Measurements from ENCODE around the gene PEX11B.
A peak's percentile ranks its signal among the peaks of the same experiment; 100 is the strongest.

The PEX11B gene

DNA sequence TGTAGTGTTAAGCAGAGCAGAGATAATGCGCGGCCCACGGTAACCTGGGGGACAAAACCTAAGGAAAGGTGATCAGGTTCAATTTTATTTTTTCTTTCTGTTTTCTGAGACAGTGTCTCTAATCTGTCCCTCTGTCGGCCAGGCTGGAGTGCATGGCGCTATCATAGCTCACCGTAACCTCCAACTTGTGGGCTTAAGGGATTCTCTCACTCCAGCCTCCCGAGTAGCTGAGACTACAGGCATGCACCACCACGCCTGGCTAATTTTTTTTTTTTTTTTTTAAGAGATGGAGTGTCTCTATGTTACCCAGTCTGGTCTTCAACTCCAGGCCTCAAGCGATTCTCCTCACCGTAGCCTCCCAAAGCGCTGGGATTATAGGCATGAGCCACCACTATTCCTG lies 32.1 kb downstream of the PEX11B start:
- DNase-seq: peak in 1 of 2 experiments; percentile 23

DNA sequence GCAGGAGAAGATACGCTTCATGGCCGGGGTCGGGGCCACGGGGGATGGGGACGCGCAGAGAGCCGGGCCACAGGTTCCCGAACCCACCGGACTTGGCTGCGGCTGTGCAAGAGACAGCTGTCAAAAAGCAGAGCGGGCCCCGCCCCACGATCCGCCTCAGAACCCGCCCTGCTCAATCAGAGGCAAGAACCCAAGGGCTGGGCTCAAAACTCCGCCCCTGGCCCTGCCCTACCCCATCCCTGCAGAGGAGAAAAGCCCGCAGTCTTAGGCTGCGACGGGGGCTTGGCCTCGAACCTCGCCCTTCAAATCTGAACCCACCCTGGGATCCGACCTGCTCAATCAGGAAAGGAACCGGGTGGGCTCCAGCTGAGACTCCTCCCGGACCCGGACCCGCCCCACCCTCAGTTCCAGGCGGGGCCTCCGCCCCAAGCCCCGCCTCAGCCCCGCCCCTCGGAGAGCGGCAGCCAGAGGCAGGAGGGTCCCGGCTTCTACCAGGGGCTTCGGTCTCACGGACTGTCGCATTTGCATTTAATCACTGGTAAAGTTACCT lies 32.7 kb downstream of the PEX11B start, which contains the start of gene ANKRD35:
Gene ANKRD35, minus strand, starts transcription at position 129 of the 550 bp plus-strand sequence. Its CDS starts 108 bp downstream, at position 21.
- TF ChIP-seq POLR2A (IDR thresholded peaks at IDR 0.05; ENCODE audit: low read length) (no peak), GATA1 (IDR thresholded peaks at IDR 0.05; ENCODE audit: low read depth, low read length) (no peak)
- peak; percentile 82 to 84 for DNase-seq

More for the DNA sequence above, 32.1 kb downstream of the PEX11B start:
- TF ChIP-seq GATA1 (IDR thresholded peaks at IDR 0.05; ENCODE audit: low read depth, low read length) (no peak), POLR2A (IDR thresholded peaks at IDR 0.05; ENCODE audit: low read length) (no peak)

DNA sequence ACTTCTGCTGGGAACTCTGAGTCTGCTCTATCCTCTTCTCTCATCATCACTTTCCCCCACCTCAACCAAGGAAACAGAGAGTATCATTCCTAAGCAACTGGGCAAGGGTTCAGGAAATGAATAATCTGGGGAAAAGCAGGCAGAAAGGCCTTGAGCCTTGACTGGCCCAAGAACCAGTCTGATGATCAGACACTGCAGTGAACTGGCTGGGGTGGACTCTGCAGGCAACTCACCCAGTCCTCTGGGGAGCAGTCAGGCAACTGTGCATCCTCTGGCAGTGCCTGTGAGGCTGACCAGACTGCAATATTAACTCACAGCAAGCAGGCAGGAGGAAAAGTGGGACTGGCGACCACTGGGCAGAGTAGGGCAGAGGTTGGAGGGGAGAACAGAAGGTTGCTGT lies 33.8 kb downstream of the PEX11B start:
- no peak for DNase-seq
- TF ChIP-seq POLR2A (IDR thresholded peaks at IDR 0.05; ENCODE audit: low read length) (no peak), GATA1 (IDR thresholded peaks at IDR 0.05; ENCODE audit: low read depth, low read length) (no peak)

DNA sequence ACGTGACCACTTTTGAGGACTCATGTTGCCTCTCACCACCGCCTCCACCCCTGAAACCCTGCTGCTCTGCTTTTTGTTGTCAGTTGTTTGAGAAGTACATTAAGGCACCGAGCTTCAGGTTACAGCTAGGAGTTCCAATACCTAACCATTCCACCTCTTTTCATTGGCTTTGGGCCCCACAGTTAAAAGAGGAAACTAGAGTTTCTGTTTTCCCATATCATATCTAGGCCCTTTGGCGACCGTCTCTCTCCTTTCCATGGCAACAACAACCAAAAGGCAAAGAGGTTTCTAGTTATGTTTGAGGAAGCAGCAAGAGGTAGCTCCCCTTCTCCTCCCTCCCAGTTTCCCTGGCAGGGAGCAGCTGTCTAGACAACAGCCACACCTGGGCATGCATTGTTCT lies 38.7 kb downstream of the PEX11B start:
- TF ChIP-seq POLR2A (IDR thresholded peaks at IDR 0.05; ENCODE audit: low read length) (no peak), GATA1 (IDR thresholded peaks at IDR 0.05; ENCODE audit: low read depth, low read length) (no peak)
- DNase-seq: no peak

DNA sequence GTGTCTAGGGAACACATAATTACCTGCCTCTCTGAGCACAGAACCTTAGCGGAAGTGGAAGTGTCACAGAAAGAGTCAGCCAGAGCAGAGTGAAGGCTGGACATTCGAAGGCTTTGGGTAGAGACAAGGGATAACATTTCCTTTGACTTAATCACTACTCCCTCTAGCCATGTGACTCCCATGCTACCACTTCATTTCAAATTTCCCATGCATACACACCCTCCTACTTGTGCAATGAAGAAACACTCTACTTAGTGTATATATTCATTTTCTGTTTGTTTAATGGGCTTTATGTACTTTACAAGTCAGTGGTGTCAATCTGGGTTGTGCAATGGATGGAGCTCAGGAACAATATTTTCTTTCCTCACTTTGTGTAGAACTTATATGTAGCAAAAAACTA lies 39.8 kb downstream of the PEX11B start:
- TF ChIP-seq POLR2A (IDR thresholded peaks at IDR 0.05; ENCODE audit: low read length): no peak
- no peak for DNase-seq

DNA sequence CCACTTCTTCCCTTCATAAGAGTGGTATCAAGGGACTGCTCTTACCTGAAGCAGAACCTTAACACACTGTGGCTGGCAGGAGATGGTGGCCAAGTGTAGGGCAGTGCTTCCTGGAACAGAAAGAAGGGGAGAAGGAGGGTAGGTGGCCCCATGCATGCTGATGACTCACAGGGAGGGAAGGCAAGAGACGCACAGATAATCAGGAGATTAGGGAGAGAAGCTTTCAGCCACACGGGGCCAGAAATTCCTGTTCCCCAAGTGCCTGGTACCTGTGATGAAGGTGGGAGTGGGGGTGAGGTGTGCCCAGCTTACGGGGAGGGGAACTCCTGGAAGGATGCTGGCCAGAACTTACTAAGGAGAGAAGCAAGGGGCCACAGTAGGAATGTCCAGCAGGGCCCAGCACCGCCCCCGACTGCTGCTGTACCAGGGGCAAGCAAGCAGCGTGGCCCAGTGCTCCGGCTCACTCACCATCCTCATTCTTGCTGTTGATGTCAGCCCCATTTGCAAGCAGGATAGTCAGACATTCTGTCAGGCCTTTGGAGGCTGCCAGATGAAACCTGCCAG lies 40.5 kb downstream of the PEX11B start:
- DNase-seq: peak; percentile 46 to 64
- TF ChIP-seq GATA1 (IDR thresholded peaks at IDR 0.05; ENCODE audit: low read depth, low read length) (no peak), POLR2A (IDR thresholded peaks at IDR 0.05; ENCODE audit: low read length) (no peak)

DNA sequence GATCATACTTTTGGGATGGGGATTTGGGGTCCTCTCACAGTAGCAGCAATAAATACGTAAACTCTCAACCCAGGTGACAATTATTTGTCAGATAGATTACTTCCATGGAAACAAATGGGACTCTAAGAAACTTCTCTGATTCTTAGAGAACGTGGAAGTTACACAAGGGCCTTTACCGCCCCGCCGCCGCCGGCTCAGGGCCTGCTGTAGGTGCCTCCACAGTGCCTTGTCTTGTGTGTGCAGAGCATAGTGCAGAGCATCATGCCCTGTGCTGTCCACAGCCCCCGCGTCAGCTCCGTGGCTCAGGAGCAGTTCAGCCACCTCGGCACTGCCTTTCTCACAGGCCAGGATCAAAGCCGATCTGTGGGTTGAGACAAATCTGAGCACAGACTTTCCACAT lies 43.9 kb downstream of the PEX11B start:
- no peak for TF ChIP-seq GATA1 (IDR thresholded peaks at IDR 0.05; ENCODE audit: low read depth, low read length)
- TF ChIP-seq POLR2A (IDR thresholded peaks at IDR 0.05; ENCODE audit: low read length): no peak
- DNase-seq: no peak

DNA sequence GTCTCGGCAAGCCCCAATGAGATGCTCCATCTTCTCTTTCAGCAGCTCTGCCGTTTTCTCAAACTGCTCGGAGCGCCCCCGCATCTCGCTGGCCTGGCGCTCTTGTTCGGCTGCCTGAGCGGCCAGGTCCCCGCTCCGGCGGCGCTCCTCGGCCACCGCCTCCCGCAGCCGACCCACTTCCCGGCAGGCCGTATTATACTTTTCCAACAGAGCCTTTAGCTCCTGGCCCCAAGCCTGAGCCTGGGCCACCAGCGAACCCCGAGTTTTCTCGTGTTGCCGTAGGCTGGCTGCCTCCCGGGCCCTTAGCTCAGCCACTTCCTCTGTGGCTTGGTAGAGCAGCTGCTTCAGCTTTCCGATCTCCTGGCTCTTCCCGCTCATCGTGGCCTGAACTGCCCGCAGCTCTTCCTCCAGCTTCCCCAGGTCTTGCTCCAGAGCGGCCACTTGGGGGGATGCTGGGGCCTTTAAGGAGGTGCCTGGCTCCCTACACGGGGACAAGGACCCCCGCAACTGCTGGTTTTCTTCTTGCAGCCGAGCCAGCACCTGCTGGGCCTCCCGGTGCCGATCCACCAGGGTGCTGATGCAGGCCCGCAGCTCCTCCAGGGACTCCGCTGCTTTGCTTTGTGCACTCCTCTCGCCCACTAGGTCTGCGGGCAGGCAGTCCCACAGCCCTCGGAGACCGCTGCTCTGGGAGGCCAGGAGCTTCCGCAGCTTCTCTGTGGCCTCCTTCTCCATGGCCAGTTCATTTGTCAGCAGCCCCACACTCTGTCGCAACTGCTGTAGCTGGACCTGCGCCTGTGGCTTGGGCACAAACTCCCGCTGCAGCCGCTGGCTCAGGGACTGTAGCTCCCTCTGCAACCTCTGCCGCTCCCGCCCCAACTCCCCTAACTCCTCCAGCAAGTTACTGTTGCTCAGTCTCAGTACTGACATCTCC lies 46.3 kb downstream of the PEX11B start:
- no peak for DNase-seq
- TF ChIP-seq GATA1 (IDR thresholded peaks at IDR 0.05; ENCODE audit: low read depth, low read length) (no peak), POLR2A (IDR thresholded peaks at IDR 0.05; ENCODE audit: low read length) (no peak)

DNA sequence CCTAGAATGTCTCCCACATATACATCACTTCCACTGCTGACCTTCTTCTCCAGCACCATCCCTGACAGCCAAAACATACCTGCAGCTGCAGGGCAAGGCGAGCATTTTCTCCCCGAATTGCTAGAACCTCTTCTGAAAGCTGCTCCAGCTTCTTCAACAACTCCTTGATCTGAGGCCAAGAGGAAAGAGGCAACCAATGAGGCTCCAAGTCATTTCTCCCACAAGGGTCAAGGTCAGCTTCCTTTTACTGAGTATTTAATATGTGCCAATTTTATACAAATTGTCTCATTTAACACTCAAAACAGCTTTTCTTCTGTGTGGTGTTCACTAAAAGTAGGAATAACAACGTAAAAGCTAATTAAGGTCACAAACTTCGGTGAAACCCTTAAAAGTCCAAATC lies 50.3 kb downstream of the PEX11B start:
- no peak for DNase-seq
- TF ChIP-seq POLR2A (IDR thresholded peaks at IDR 0.05; ENCODE audit: low read length) (no peak), GATA1 (IDR thresholded peaks at IDR 0.05; ENCODE audit: low read depth, low read length) (no peak)

DNA sequence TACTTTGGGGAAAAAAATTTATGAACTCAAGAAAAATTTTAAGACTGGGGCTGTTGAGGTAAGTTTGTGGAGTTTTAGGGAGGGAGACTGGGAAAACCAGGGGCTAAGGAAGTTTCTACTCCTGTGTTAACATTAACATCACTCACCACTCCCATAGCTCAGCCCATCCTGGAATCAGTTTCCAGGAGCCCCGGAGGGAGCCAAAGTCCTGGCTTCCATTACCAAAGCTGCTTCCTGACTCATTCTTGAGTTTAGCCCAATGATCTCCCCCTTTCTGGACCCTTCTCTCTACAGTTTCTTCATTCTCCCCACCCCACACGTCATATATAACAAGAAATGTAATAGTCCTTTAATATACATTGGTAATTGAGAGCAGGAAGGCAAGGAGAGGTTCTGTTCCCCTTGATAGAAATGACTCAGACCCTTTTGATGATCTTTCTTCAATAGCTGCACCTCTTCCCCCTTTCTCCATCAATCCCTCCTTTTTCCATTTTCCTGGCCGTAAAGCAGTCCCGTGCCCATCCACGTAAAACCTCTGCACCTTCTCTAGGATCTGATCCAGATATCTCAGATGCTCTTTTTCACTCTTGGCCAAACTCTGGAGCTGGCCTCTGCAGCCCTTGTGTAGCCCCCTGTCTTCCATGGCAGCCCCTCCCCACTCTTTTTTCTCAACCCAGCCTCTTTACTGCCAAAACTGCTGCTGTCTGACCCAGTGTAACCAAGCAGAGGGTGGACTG lies 55.1 kb downstream of the PEX11B start:
- no peak for TF ChIP-seq POLR2A (IDR thresholded peaks at IDR 0.05; ENCODE audit: low read length)
- TF ChIP-seq GATA1 (IDR thresholded peaks at IDR 0.05; ENCODE audit: low read depth, low read length): no peak
- no peak for DNase-seq
